ENCODE data around the gene CTDSPL. TPM values are rescaled to one million over a fixed set of nuclear protein-coding genes. Genes with fewer than 3 reads are reported as not detected.
A peak's percentile ranks its signal among the peaks of the same experiment; 100 is the strongest.

Gene CTDSPL
- total and polyA plus RNA-seq, 2 of the 8 experiments (the other 6 are each of a cell fraction or from before 2014, with no cell fraction given) = 20.3 to 42.2 TPM

DNA sequence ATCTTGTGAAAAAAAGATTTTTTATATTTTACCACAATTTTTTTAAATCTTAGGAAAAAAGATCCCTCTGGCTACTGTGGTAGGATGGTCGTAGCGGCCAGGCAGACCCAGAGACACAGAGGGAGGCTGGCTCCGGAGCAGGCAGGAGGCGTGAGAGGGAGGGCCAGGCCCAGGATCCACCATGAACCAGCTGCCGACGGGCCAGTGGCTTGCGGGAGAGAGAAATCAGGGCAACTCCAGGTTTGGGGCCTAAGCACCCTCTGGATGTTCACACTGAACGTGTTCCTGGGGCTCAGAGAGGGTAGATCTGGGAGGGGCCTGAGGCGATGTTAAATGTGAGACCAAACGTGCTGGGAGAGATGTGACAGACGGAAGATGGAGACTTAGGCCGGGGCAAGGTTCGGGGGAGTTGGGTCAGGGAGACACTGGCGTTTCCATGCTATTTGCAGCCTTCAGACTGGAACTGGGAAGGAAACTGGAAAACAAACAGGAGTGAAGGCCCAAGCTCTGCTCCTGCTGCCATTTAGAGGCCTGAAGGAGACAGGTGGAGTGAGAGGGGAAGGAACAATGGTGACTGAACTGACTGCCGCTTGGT lies 127.3 kb downstream of the CTDSPL start:
- no peak overlapping the region for H3K9ac ChIP-seq (replicated peaks in 1 of 4; ENCODE audit: extremely low read depth in 1 of 4, low read depth in 3 of 4, low read length in 3 of 4)
- H3K79me1 ChIP-seq (ENCODE audit: low read depth, low read length) = no peaks in the 10 kb centered on the region
- H2AFZ ChIP-seq (ENCODE audit: low read length) = peak overlapping the region; percentile 57; the same call in 1 of the 2 replicates
- ChIA-PET CTCF (ENCODE audit: partially characterized antibody) (interaction anchor here (1.1 to 9.0 kb wide), 3 partner anchors 12 to 137 kb away, joined by 4 to 134 read pairs (median 8); no protein-coding TSS in a partner anchor), POLR2A (ENCODE audit: partially characterized antibody) (no interaction called here)
- no peak for FAIRE-seq
- no peak overlapping the region for H3K4me3 ChIP-seq (ENCODE audit: extremely low read depth in 1 of 4, insufficient read depth in 2 of 4, low read depth in 3 of 4, low read length in 4 of 4)
- H3K27ac ChIP-seq (ENCODE audit: low read depth, low read length) = no peak overlapping the region
- H3K79me2 ChIP-seq (ENCODE audit: control insufficient read depth in 1 of 2, insufficient read depth in 2 of 2, low read length in 2 of 2) = no peaks in the 10 kb centered on the region
- no peak overlapping the region for H3K56ac ChIP-seq (replicated peaks; ENCODE audit: insufficient read length, low read depth, low read length)
- H3K23me2 ChIP-seq (ENCODE audit: low read depth, low read length) = peaks cover under 1% of the 10 kb centered on the region
- H3K4me2 ChIP-seq (ENCODE audit: insufficient read depth in 1 of 2, low read depth in 2 of 2, low read length in 2 of 2) = no peak overlapping the region
- H3K4ac ChIP-seq (replicated peaks; ENCODE audit: insufficient read length, low read depth, low read length) = no peak overlapping the region
- no peak overlapping the region for H3K14ac ChIP-seq (ENCODE audit: insufficient read length)
- H3K18ac ChIP-seq (ENCODE audit: extremely low read depth, low read length) = no peak overlapping the region
- no peak for DNase-seq (ENCODE audit: low read depth in 1 of 2, low spot score in 2 of 2)
- no peak overlapping the region for H2BK12ac ChIP-seq (ENCODE audit: low read depth, low read length)
- H2AK5ac ChIP-seq (ENCODE audit: low read depth, low read length) = no peak overlapping the region
- H2BK20ac ChIP-seq (ENCODE audit: low read length) = no peak overlapping the region
- no peaks in the 10 kb centered on the region for H3K9me3 ChIP-seq (ENCODE audit: insufficient read depth in 2 of 2, low read depth in 1 of 2, low read length in 1 of 2)
- H4K91ac ChIP-seq (replicated peaks; ENCODE audit: insufficient read length, low read length) = no peak overlapping the region
- 88% methylated on average over 15 of the region's 15 CpGs; no CpG with 5 or more reads in 1 of the 2 experiments for WGBS, 2 experiments (ENCODE audit: extremely low coverage in 1 of 2, insufficient coverage in 1 of 2, insufficient read length in 1 of 2, insufficient replicate concordance in 2 of 2, low coverage in 1 of 2, low lambda C conversion rate in 2 of 2, missing lambda C conversion rate in 1 of 2)
- H2BK15ac ChIP-seq (ENCODE audit: low read length) = 0 out of 2 replicates have a peak overlapping the region, but pooled peaks have one; percentile 46
- H4K5ac ChIP-seq (ENCODE audit: insufficient read length, low read depth, low read length) = no peak overlapping the region
- no peak for TF ChIP-seq POLR2A (IDR thresholded peaks at IDR 0.05; ENCODE audit: control extremely low read depth in 1 of 2, low read depth in 2 of 2, low read length in 2 of 2)
- no peak for TF ChIP-seq PHF8 (conservative IDR thresholded peaks at IDR 0.05; ENCODE audit: low read depth, low read length)
- TF ChIP-seq GTF2F1 (IDR thresholded peaks at IDR 0.05; ENCODE audit: borderline replicate concordance, low read depth, low read length) = no peak
- peaks cover 0 to 5% (median 1%) of the 10 kb centered on the region in 4 experiments; a peak in 4 of 7 replicates for H3K27me3 ChIP-seq (replicated peaks in 1 of 4; ENCODE audit: control insufficient read depth in 3 of 4, extremely low read depth in 1 of 4, insufficient read depth in 3 of 4, low read length in 3 of 4)
- H3K36me3 ChIP-seq (ENCODE audit: control insufficient read depth in 2 of 4, insufficient read depth in 4 of 4, low read length in 3 of 4) = no peaks in the 10 kb centered on the region
- no peaks in the 10 kb centered on the region for H4K20me1 ChIP-seq (replicated peaks in 1 of 2; ENCODE audit: control insufficient read depth in 1 of 2, insufficient read depth in 2 of 2, low read length in 2 of 2)
- peak overlapping the region; percentile 5; the same call in 1 of the 2 replicates for H4K8ac ChIP-seq (ENCODE audit: extremely low read depth, insufficient read depth, low read length)
- no peak overlapping the region for H3K23ac ChIP-seq (ENCODE audit: insufficient read length)
- no peak overlapping the region for H2BK5ac ChIP-seq (ENCODE audit: low read depth, low read length)
- no peak overlapping the region for H2BK120ac ChIP-seq (replicated peaks; ENCODE audit: low read depth, low read length)
- H3K4me1 ChIP-seq (replicated peaks in 1 of 4; ENCODE audit: control insufficient read depth in 3 of 4, insufficient read depth in 4 of 4, low read length in 3 of 4) = peaks cover 0 to 9% (median 6%) of the 10 kb centered on the region in 4 experiments; a peak in 6 of 7 replicates
